Keratinocyte (primary cell): ENCODE results near the gene MRPS10.

Source experiments
- EZH2 ChIP-seq: IDR thresholded peaks from one replicate; pipeline ENCODE4 v1.6.1; 2012; ENCODE audit warnings: inconsistent platforms, mild to moderate bottlenecking, low read length, moderate library complexity
- TF ChIP-seq, protein P1 (sequence below), 3 experiments: IDR thresholded peaks in 1 of 3; conservative IDR thresholded peaks in 1 of 3; optimal IDR thresholded peaks in 1 of 3; 2 replicates in 2 of 3; 3 replicates in 1 of 3; pipeline versions ENCODE3 to v1.5.1; 2011; ENCODE audit warnings: low read length in 3 of 3, mild to moderate bottlenecking in 3 of 3, moderate library complexity in 2 of 3, control low read depth in 1 of 3, inconsistent platforms in 1 of 3; ENCODE audit not compliant: insufficient read depth in 2 of 3; ENCODE audit errors: extremely low read depth in 1 of 3

DNA sequence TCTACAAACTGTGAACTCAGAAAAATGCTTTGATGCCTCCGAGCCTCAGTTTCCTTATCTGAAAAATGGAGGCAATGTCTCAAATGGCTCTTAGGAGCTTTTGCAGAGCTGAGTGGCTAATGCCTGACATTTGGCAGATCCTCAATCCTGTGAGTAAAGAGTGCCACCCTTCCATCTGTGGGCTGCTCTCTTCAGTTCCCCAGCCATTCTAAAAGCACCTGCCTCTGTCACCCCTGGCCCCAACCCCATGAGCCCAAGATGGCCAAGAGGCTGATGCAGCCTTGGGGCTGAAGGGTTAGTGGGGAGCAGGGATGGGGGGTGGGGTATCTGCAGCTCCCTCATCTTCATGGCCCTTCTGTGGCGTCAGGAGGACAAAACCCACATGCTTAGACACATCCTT lies 59.0 kb downstream of the MRPS10 start:
- TF ChIP-seq, protein P1, sequence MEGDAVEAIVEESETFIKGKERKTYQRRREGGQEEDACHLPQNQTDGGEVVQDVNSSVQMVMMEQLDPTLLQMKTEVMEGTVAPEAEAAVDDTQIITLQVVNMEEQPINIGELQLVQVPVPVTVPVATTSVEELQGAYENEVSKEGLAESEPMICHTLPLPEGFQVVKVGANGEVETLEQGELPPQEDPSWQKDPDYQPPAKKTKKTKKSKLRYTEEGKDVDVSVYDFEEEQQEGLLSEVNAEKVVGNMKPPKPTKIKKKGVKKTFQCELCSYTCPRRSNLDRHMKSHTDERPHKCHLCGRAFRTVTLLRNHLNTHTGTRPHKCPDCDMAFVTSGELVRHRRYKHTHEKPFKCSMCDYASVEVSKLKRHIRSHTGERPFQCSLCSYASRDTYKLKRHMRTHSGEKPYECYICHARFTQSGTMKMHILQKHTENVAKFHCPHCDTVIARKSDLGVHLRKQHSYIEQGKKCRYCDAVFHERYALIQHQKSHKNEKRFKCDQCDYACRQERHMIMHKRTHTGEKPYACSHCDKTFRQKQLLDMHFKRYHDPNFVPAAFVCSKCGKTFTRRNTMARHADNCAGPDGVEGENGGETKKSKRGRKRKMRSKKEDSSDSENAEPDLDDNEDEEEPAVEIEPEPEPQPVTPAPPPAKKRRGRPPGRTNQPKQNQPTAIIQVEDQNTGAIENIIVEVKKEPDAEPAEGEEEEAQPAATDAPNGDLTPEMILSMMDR (optimal IDR thresholded peaks at IDR 0.05 in 1 of 3, IDR thresholded peaks at IDR 0.05 in 1 of 3, conservative IDR thresholded peaks at IDR 0.05 in 1 of 3; ENCODE audit: extremely low read depth in 1 of 3, insufficient read depth in 2 of 3, low read length in 3 of 3): no peak
- TF ChIP-seq EZH2: no peak
